GM18511 (cell line): ENCODE data around the gene C11orf16.
"Not testable (repeated sequence)": the region's sequence is repeated elsewhere in the genome, so short reads cannot be mapped to it uniquely, and the experiment has no call there.

Source experiments
- ATAC-seq: cut with Tn5 transposase; IDR thresholded peaks from one replicate; pipeline ENCODE4 v1.9.1; 2021; ENCODE audit warnings: mild to moderate bottlenecking, moderate library complexity; ENCODE audit not compliant: unreplicated experiment

C11orf16 gene

GRCh38 chr11:8937659-8938058, 4.9 kb upstream of the C11orf16 start:
- no peak for ATAC-seq

GRCh38 chr11:8937159-8937558, 4.4 kb upstream of the C11orf16 start:
- ATAC-seq, result no peak

- not testable (repeated sequence) for ATAC-seq
Measured at GRCh38 chr11:8935789-8936188, 3.0 kb upstream of the C11orf16 start.

- no peak for ATAC-seq
Measured at GRCh38 chr11:8934742-8935488, 2.2 kb upstream of the C11orf16 start.

- no peak for ATAC-seq
Measured at GRCh38 chr11:8933931-8934330, 1.2 kb upstream of the C11orf16 start.

GRCh38 chr11:8930456-8931175, 2.1 kb downstream of the C11orf16 start:
- ATAC-seq, result no peak

GRCh38 chr11:8928981-8929615, 3.6 kb downstream of the C11orf16 start:
- no peak for ATAC-seq

- no peak for ATAC-seq
Measured at GRCh38 chr11:8928205-8928604, 4.5 kb downstream of the C11orf16 start.

- ATAC-seq, result no peak
Measured at GRCh38 chr11:8927233-8927632, 5.5 kb downstream of the C11orf16 start.

GRCh38 chr11:8926236-8926635, 6.5 kb downstream of the C11orf16 start:
- no peak for ATAC-seq

GRCh38 chr11:8925711-8926110, 7.0 kb downstream of the C11orf16 start:
- ATAC-seq, result no peak

GRCh38 chr11:8922691-8923090, 10.1 kb downstream of the C11orf16 start:
- ATAC-seq, result no peak

GRCh38 chr11:8917157-8917825, 15.5 kb downstream of the C11orf16 start:
- no peak for ATAC-seq

GRCh38 chr11:8914661-8915018, 18.1 kb downstream of the C11orf16 start:
- no peak for ATAC-seq

- no peak for ATAC-seq
Measured at GRCh38 chr11:8913961-8914660, 18.6 kb downstream of the C11orf16 start.

GRCh38 chr11:8911029-8911823, 21.5 kb downstream of the C11orf16 start, which contains the start of gene AKIP1:
Gene AKIP1 (plus strand): TSS chr11:8911189. CDS start chr11:8911450, 261 bp downstream.
- ATAC-seq, result peak; percentile 79

GRCh38 chr11:8910649-8911026, 22.1 kb downstream of the C11orf16 start:
- peak; percentile 27 for ATAC-seq

GRCh38 chr11:8908099-8908498, 24.6 kb downstream of the C11orf16 start:
- ATAC-seq, result no peak

- no peak for ATAC-seq
Measured at GRCh38 chr11:8907116-8907515, 25.6 kb downstream of the C11orf16 start.
